HG02970 (cell line): ENCODE data around the gene SPDYE16.
"Not testable (repeated sequence)": the region's sequence is repeated elsewhere in the genome, so short reads cannot be mapped to it uniquely, and the experiment has no call there.

Source experiments
- ATAC-seq: cut with Tn5 transposase; IDR thresholded peaks from one replicate; pipeline ENCODE4 v1.9.1; 2021; ENCODE audit warnings: mild to moderate bottlenecking, moderate library complexity, moderate number of reproducible peaks; ENCODE audit not compliant: unreplicated experiment, low FRiP score

The SPDYE16 gene

DNA sequence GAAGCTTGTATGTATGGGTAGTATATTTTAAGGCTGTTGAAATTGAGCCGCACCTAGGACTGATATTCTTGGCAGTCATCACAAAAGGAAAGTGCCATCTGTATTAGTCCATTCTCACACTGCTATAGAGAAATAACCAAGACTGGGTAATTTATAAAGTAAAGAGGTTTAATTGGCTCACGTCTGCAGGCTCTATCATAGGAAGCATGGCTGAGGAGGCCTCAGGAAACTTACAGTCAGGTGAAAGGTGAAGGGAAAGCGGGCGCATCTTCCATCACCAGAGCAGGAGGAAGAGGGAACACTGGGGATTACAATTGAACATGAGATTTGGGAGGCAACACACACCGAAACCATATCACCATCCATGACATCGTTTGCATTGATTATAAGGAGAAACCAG lies 8.9 kb upstream of the SPDYE16 start:
- not testable (repeated sequence) for ATAC-seq

DNA sequence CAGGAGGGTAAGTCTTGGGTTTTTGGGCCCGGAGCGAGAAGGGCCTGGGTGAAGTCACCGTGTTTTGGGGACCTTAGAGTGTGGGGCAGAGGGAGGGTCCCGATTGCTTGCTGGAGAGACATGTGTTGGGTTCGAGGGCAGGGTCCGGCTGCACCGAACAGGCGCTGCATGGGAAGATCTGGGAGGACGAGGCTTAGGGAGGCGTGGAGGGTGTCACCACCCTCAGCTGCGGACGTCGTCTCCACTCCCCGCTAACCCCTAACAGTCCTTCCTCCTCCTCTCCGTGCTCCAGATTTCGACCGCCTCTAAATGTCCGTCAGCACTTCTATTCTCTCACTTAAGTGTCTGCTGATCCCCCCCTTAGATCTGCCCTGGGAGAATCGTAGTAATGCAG lies 6.8 kb upstream of the SPDYE16 start:
- ATAC-seq, result not testable (repeated sequence)

DNA sequence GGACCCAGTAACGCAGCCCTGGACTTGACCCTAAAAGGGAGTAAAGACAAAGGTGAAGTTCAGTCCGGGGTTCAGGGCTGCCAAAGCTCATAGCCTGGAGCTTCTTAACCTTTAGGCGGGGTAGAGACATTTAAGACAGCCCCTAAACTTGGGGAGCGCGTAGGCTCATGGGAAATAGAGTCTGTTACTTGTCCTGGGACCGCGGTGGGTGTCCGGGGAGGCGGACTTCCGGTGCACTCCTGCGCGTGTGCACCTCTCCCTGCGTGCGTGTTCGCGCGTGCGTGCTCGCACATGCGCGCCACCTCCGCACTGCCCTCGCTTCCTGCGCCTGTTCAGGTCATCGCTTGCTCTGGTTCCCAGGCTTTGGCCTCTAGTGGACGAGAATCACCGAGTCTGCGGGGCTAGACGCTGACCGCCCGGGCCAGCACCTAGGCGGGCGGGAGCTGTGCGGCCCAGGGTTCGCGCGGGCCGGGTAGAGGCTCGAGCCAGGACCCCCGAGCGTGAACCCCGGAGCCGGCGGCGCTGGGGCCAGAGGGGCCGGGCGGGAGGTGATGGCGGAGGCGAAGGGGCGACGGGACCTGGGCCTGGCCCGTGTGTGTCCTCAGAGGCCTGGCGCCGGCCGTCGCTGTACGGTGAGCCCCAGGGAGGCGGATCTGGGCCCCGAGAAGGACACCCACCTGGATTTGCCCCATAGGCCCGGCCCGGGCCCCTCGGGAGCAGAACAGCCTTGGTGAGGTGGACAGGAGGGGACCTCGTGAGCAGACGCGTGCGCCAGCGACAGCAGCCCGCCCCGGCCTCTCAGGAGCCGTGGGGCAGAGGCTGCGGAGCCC lies 6.1 kb upstream of the SPDYE16 start:
- peak; percentile 99 for ATAC-seq

DNA sequence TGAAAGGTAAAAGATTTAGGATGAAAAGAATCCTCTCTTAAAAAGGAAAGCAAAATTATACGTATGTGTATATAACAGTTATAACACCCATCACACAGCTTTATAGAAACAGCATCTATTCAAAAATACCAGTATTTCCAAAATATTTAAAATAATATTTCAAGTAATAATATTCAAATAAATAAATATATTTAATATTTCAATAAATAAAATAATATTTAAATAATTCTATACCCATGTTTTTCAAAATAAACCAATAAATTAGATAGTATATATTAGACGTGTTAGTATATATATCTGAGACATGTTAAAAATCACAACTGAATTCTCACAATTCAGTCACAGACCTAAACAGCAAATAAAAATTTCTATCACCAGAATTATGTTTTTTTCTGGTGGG lies 11.5 kb downstream of the SPDYE16 start:
- not testable (repeated sequence) for ATAC-seq

DNA sequence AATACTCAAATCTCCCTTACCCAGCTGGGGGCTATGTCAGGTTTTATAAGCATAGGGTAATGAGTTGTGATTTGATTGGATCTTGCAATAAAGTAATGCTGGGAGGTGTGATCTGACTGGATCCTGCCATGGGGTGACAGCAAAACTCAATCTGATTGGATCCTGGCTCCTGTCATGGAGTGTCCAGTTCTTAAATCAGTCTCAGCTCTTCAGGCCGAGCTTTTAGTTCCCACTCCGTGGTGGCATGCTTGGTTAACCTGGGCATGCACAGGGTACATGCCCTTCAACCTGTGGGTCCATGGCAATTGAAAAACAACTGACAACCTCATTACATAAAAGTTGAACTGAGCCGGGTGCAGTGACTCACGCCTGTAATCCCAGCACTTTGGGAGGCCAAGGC lies 16.9 kb downstream of the SPDYE16 start:
- ATAC-seq, result not testable (repeated sequence)

DNA sequence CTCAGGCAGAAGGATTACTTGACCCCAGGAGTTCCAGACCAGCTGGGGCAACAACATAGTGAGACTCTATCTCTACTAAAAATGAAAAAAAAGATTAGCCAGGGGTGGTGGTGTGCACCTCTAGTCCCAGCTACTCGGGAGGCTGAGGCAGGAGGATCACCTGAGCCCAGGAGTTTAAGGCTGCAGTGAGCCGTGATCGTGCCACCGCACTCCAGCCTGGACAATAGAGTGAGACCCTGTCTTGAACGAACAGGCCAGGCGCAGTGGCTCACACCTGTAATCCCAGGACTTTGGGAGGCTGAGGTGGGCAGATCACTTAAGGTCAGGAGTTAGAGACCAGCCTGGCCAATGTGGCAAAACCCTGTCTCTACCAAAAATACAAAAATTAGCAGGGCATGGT lies 26.2 kb downstream of the SPDYE16 start:
- not testable (repeated sequence) for ATAC-seq

DNA sequence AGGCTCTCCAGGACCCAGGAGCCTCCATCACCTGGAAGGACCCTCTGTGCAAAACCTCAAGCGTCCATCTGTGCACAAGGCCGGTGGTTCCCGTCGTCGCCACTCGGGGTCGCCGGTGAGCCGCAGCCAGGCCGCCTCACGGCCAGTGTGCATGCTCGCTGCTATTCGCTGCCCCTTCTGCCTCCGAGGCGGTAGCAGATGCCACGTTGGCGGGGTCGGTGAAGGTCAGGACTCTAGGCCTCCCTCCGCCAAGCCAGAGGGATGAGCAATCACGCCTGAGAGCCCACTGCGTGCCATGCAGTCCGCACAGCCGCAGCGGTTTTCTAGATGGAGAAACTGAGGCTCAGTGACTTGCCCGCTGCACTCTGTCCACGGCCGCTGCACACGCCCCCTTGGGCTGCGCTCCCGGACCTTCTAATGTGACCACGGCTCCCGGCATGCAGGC lies 27.1 kb downstream of the SPDYE16 start:
- ATAC-seq, result no peak

DNA sequence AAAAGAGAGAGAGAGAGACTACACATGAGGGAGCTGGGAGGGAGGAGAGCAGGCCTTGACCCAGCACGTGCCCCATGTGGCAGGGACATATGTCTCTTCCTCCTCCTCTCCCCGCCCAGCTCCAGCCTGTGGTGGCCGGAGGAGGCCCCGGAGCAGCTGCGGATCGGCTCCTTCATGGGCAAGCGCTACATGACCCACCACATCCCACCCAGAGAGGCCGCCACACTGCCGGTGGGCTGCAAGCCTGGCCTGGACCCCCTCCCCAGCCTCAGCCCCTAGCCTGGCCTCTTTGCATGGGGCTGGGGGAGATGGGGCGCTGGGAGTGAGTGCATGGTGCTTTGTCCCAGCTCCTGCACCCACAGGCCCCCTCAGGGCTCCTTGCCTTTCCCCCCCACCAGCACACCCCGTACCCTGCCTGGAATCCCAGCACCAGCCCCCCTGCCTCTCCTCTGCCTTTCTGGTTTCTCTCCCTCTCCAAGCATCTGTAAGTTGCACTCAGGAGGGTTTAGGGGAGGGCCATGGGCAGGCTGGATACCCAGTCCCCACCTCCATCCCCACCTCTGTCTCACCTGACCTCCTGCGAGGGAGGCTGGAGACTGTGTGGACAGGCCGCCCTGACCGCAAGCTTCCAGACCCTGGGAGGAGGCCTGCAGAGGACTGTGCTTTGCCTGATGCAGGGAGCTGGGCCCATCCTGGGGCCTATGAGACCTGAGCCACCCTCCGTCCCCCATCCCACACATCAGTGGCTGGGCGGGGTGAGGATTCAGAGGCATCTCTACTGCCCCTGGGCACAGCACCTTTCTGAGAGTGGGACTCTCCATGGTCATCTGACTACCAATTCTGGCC lies 27.9 kb downstream of the SPDYE16 start:
- ATAC-seq, result no peak

DNA sequence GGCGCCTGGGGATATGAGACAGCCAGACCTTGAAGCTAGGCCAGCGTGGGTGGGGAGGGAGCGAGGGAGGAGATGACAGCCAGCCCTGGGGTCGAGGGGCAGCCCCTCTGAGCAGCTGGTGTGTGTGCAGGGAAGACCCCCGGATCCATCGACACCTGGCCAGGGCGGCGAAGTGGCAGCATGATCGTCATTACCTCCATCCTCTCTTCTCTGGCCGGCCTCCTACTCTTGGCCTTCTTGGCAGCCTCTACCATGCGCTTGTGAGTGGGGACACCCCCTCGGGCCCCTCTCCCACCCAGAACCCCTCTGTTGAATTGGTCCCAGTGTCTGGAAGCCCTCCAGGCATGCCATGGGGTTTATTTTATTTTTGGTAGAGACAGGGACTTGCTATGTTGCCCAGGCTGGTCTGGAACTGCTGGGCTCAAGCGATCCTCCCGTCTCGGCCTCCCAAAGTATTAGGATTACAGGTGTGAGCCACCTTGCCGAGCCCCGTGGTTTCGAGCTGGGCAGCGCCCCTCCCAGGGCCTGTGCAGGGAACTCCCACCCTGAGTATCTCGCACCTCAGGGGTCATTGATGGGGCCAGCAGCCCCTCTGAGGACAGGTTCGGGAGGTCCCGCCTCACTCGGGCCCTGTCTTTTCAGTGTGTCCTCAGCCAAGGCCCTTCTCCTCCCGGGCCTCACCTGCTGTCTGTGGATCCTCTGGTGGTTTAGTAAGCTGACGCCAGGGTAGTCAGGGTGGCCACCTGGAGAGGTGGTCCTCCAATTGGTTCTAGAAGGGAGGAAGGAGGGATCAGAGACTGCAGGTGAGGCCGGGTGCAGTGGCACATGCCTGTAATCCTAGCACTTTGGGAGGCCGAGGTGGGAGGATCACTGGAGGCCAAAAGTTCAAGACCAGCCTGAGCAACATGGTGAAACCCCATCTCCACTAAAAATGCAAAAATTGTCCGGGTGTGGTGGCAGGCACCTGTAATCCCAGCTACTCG lies 29.0 kb downstream of the SPDYE16 start:
- ATAC-seq, result no peak

DNA sequence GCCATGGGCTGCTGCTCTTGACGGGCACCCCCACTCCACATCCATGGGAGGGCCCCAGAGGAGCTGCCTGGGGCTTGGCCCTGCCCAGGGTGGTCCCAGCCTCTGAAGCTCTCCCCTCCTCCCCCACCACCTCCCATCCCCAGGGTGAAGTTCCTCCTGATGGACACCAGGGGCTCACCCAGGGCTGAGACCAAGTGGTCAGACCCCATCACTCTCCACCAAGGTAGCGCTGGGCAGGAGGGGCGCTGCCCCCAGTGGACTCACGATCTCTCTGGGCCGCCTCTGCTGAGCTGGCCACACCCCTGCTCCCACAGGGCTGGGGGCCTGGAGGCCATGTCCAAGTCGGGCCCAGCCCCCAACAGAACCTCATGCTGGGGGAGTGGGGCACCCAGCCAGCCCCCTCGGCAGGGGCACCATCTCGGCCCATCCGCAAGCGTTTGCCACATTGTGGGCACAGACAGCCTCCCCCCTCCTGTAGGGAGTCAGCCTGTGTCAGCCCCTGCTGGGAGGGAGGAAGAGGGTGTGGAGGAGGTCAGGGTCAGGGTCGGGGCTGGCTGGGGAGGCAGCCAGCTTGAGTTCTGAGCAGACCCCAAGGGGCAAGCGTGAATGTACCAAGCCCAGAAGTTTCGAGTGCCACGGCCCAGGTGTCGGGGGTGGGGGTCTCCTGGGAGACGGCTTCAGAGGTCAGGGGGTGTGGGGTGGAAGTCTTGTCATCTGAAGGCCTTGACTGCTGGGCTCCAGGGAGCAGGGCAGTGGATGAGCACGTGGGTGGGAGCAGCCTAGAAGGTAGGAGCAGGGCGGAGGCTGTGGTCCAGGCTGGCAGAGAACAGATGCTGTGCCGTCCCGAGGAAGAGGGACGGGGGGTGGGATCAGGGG lies 29.9 kb downstream of the SPDYE16 start:
- no peak for ATAC-seq

DNA sequence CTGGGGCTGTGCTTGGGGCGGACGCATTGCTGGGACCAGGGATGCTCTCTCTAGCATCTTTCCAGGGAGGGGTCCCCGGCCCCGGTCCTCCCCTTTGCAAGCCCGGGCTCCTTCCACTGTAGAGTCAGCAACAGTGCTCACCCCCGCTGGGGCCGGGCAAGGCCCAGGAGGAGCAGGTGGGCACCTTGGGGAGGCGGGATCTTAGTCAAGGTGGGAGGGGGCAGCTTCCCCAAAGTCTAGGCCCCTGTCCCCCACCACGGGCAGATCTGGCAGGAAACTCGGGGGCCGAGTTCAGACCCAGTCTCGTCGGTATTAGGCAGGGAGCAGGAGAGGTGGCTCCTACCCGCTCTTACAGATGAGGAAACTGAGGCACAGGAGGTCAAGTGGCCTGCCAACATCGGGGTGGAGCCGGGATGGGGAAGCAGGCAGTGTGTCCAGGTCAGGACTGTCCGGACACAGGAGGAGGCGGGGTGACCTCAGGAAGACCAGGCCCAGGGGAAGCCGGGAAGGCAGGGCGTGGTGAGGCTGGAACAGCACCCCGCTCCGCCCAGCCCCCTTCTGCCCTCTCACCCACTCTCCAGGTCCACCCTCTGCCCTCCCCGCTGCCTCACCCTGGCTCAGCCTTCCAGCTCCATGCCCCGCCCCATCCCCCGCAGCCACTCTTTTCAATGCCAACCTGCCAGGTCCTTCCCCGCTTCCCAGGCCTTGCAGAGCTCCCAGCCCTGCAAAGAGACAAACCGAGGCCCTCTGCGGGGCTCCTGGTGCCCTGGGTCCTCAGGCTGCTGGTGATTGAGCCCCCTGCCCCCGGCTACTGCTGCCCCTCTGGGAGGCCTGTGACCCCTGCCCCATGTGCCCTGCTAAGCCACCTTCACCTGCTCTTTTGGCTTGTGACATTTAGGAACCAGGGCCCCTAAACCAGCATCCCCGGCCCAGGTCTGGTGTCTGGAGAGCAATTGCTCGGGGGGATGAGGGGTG lies 30.9 kb downstream of the SPDYE16 start:
- ATAC-seq, result not testable (repeated sequence)

DNA sequence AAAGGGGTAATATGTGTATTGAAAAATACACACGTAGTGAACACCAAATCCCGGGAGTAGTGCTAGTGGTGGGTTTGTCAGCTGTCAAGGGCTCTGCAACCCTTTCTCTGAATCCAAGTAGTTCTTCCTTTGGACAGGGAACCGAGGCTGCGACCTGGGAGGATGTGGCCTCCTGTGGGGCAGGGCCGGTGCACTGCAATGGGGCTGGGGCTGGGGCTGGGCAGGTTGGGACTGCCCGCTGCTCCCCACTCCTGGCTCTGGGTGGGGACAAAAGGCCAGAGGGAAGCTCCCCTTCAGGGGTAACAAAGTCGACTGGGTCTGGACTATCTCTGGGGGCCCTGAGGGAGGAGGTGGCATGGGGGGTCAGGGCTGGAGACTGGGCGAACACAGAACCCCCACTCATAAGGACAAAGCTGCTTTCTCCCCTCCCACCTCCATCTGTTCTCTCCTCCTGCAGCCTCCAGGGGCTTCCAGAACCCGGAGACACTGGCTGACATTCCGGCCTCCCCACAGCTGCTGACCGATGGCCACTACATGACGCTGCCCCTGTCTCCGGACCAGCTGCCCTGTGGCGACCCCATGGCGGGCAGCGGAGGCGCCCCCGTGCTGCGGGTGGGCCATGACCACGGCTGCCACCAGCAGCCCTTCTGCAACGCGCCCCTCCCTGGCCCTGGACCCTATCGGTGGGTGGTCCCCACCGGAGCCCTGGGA lies 31.7 kb downstream of the SPDYE16 start:
- not testable (repeated sequence) for ATAC-seq

DNA sequence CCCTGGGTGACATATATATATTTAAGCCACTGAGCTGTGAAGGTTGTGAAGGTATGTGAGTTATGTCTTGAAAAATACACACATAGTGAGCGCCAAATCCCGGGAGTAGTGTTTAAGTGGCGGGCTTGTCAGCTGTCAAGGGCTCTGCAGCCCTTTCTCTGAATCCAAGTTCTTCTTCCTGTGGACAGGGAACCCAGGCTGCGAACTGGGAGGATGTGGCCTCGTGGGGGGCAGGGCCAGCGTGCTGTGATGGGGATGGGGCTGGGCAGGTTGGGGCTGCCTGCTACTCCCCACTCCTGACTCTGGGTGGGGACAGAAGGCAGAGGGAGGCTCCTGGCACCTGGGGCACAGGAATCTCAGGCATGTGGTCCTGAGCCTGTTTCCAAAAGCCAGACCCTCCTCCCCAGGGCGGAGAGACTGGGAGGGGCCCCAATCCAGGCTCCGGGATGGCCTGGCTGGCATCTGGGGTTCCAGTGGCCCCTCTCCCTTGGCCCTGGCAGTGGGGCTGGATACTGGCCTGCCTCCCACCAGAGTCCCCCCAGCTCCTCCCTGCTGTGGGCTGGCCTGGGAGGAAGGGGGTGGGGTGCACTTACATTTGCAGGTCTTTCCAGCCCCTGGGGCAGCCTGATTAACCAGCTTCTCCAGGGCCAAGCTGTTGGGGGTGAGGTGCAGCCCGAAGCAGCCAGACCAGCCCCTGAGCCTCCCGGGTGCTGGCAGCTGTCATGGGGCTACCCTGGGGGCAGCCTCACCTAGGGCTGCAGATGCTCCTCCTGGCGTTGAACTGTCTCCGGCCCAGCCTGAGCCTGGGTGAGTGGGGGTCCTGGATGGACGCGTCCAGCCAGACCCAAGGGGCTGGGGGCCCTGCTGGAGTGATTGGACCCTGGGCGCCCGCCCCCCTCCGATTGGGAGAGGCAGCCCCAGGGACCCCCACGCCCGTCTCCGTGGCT lies 32.9 kb downstream of the SPDYE16 start, which contains the start of gene UPK3B:
Gene UPK3B, plus strand, starts transcription at position 622 of the 947 bp plus-strand sequence. Its CDS starts 101 bp downstream, at position 723.
- ATAC-seq, result no peak

DNA sequence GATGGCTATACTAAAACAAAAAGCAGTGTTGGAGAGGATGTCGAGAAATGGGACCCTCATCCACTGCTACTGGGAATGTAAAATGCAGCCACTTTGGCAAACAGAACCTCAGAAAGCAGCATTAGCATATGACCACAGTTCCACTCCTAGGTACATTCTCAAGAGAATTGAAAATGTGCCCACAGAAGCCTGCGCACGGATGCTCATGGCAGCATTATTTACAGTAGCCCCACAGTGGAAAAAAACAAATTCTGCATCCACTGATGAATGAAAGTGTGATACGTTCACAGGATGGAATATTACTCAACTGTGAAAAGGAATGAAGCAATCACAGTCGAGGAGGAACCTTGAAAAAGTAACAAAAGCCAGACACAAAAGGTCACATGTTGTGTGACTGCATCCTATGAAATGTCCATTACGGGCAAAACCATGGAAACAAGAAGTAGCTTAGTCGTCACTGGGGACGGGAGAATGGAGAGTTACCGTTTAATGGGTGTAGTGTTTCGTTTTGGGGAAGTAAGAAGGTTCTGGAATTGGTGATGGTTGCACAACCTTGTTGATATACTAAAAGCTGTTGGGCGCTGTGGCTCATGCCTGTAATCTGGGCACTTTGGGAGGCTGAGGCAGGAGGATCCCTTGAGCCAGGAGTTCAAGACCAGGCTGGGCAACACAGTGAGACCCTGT lies 35.2 kb downstream of the SPDYE16 start:
- no peak for ATAC-seq

DNA sequence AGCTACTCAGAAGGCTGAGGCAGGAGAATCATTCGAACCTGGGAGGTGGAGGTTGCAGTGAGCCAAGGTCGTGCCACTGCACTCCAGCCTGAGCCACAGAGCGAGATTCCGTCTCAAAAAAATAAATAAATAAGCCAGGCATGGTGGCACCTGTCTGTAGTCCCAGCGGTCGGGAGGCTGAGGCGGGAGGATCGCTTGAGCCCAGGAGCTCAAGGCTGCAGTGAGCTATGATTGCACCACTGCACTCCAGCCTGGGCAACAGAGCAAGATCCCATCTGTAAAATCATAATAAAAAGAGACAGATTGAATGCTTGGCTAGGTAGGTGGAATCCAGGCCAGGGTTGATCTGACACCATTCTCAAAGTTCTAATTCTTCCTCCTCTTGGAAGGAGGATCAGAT lies 36.5 kb downstream of the SPDYE16 start:
- ATAC-seq, result not testable (repeated sequence)

DNA sequence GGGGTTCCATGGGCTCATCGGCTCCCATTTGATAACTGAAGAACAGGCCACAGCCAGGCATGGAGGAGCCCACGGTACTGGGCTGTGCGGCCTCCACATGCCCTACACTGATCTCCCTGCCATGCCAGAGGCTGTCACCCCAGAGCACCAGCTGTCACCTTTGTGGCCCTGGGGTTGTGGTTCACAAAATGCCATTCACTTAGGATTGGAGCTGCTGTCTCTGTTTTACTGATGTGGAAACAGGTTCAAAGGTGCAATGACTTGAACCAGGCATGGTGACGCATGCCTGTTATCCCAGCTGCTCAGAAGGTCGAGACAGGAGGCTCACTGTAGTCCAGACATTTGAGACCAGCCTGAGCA lies 37.0 kb downstream of the SPDYE16 start:
- no peak for ATAC-seq
